ENCODE measurements around the gene CNTN6.

CNTN6 gene

DNA sequence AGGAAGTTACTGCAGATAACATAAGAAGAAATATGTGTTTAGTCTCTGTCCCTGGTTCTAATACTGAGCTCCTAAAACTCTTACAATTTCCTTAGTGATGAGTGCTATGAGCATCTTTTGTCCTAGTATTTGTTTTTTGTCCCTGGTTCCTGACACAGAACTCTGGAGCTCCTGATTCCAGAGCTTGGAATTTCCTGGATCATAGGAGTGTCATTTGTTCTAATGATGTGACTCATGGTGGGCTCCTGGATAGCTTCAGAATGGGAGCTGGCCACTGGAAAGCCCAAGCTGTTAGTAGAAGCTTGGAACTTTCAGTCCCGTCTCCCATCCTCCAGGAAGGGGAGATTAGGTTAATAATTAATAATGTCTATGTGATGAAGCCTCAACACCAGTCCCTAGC is 98.2 kb downstream of the CNTN6 start:
- no peak for TF ChIP-seq CTCF (IDR thresholded peaks at IDR 0.05; ENCODE audit: low read depth, low read length, missing control alignments)
- H3K4me3 ChIP-seq (replicated peaks; ENCODE audit: low read depth, low read length): no peak overlapping the region
- no peak for DNase-seq (ENCODE audit: extremely low read depth, low read depth)

DNA sequence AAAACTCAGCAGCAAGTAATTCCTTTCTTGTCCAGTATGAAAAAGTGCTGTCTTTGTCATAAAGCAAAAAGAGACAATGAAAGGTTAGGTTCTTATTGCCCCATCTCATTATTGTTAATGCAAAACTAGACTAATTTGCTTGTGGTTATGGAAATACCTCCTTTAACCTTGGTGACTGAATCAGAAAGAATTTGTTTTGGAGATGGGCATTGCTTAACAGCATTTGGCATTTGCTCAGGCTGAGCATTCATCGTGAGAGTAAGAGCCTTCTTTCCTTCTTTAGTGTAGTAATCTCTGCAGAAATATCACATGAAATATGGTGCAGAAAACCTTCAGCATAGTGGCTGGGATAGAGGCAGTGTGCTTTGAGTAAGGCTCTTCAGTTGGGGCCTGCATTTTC is 103.1 kb downstream of the CNTN6 start:
- no peak for TF ChIP-seq CTCF (IDR thresholded peaks at IDR 0.05; ENCODE audit: low read depth, low read length, missing control alignments)
- H3K4me3 ChIP-seq (replicated peaks; ENCODE audit: low read depth, low read length): no peak overlapping the region
- no peak for DNase-seq (ENCODE audit: extremely low read depth, low read depth)

DNA sequence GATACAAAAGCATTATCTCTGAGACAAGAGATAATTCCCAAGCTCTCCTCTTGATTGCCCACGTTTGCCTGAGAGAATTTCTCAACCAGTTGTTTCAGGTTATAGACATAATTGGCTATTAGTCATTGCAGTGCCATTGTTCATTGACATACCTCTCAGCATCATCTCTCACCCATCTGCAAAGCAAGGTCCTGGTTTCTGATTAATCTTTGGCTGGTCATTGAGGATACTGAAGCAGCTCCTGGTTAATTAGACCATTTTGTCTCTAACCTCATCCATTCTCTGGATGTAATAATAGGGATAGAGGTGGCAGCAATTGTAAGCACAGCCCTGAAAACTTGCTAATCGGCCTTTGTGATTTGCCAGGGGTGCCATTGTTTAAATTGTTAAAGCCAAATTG is 104.2 kb downstream of the CNTN6 start:
- no peak for DNase-seq (ENCODE audit: extremely low read depth, low read depth)
- no peak for TF ChIP-seq CTCF (IDR thresholded peaks at IDR 0.05; ENCODE audit: low read depth, low read length, missing control alignments)
- no peak overlapping the region for H3K4me3 ChIP-seq (replicated peaks; ENCODE audit: low read depth, low read length)

DNA sequence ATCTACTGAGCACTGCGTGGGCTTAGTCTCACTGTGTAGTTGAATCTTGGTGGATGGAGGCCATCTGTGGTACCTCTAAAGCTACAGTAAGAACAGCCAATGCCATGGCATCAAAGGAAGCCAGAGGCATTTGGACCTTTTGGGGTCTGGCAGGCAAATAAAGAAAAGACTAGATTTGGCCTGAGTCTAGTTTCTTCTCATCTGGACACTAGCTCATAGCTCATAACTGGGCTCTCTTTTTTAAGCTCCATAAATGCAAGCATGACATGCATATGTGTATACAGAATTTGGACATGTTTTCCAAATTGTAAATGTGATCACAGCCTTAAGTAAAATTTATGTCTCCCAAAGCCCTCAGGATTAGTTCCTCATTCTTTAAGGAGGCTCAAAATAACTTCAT is 107.5 kb downstream of the CNTN6 start:
- TF ChIP-seq CTCF (IDR thresholded peaks at IDR 0.05; ENCODE audit: low read depth, low read length, missing control alignments): no peak
- no peak for DNase-seq (ENCODE audit: extremely low read depth, low read depth)
- no peak overlapping the region for H3K4me3 ChIP-seq (replicated peaks; ENCODE audit: low read depth, low read length)

DNA sequence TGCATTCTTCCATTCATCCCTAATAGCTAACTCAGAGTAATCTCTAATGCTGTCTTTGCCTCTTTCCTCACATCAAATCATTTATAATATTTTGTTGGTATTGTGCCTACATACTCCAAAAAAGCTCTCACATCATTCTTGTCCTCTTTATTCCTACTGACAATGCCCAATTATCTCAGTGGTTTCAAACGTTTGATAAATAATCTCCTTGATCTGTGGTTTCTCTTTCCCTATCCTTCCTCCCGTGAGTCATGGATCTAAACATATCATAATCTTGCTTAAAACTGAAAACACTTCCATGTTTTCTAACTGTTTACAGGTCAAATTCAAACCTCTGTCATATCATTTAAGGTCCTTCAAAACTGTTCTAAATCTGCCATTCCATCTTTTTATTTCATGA is 115.1 kb downstream of the CNTN6 start:
- no peak overlapping the region for H3K4me3 ChIP-seq (replicated peaks; ENCODE audit: low read depth, low read length)
- DNase-seq (ENCODE audit: extremely low read depth, low read depth): no peak
- TF ChIP-seq CTCF (IDR thresholded peaks at IDR 0.05; ENCODE audit: low read depth, low read length, missing control alignments): no peak

DNA sequence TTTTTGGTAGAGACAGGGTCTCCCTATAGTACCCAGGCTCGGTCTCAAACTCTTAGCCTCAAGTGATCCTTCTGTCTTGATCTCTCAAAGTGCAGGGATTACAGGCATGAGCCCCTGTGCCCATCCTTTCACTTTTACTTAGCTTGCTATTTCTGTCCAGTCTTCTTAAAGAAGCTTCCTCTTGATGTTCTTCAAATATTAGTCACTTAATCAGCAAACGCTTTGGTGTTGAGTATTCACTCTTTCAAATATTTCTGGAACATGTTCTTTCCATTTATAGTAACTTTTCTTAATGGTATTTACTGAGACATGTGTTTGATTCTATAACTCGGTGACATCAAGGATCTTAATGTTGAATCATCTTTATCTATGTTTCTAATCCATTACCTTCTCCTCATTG is 122.1 kb downstream of the CNTN6 start:
- TF ChIP-seq CTCF (IDR thresholded peaks at IDR 0.05; ENCODE audit: low read depth, low read length, missing control alignments): no peak
- no peak for DNase-seq (ENCODE audit: extremely low read depth, low read depth)
- no peak overlapping the region for H3K4me3 ChIP-seq (replicated peaks; ENCODE audit: low read depth, low read length)

DNA sequence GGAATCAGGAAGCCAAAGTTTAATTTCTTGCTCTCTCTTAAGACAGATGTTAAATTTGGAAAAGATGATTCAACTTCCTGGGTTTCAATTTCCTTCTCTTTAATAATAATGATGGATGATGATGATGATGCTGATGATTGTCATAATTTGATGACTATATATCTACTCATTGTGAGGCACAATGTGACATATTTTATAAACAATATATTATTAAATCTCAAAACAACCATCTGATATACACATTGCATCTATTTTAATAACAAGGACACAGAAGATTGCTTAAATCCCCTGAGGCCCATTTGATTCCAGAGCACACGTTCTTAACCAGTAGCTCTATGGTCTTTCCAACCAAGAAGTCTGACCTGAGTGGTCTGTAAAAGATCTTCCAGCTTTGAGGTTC is 124.0 kb downstream of the CNTN6 start:
- no peak for DNase-seq (ENCODE audit: extremely low read depth, low read depth)
- TF ChIP-seq CTCF (IDR thresholded peaks at IDR 0.05; ENCODE audit: low read depth, low read length, missing control alignments): no peak
- H3K4me3 ChIP-seq (replicated peaks; ENCODE audit: low read depth, low read length): no peak overlapping the region
